Activated naive CD4-positive, alpha-beta T cell treated with anti-CD3 and anti-CD28 coated beads, Interleukin-2, amount 10 ng/mL, durations not matched to agents 7 days and 5 days (primary cell): ENCODE data around the gene PNKP.

Source experiments
- CTCF ChIA-PET: fragments of 350-600 bp; sonication (Branson Sonifier 250); formaldehyde crosslinking; loops from one replicate; lab custom pipeline; 2021; ENCODE audit warnings: antibody characterized with exemption; lab: Charles Lee
- DNase-seq: peaks from one replicate; pipeline ENCODE4 v3.0.0-alpha.2; 2020
- H3K27ac Mint-ChIP-seq: one replicate; pipeline ENCODE4 v1.8.0; 2021; ENCODE audit warnings: mild to moderate bottlenecking, moderate library complexity, mixed read lengths
- H3K27me3 Mint-ChIP-seq: one replicate; pipeline ENCODE4 v1.8.0; 2021; ENCODE audit warnings: mild to moderate bottlenecking, mixed read lengths
- H3K36me3 Mint-ChIP-seq: one replicate; pipeline ENCODE4 v1.8.0; 2021; ENCODE audit warnings: mixed read lengths
- H3K4me1 Mint-ChIP-seq: one replicate; pipeline ENCODE4 v1.8.0; 2021; ENCODE audit warnings: mixed read lengths
- H3K4me3 Mint-ChIP-seq: one replicate; pipeline ENCODE4 v1.8.0; 2021; ENCODE audit warnings: mild to moderate bottlenecking, moderate library complexity, mixed read lengths
- H3K9me3 Mint-ChIP-seq: one replicate; pipeline ENCODE4 v1.8.0; 2021; ENCODE audit warnings: mixed read lengths

The PNKP gene

DNA sequence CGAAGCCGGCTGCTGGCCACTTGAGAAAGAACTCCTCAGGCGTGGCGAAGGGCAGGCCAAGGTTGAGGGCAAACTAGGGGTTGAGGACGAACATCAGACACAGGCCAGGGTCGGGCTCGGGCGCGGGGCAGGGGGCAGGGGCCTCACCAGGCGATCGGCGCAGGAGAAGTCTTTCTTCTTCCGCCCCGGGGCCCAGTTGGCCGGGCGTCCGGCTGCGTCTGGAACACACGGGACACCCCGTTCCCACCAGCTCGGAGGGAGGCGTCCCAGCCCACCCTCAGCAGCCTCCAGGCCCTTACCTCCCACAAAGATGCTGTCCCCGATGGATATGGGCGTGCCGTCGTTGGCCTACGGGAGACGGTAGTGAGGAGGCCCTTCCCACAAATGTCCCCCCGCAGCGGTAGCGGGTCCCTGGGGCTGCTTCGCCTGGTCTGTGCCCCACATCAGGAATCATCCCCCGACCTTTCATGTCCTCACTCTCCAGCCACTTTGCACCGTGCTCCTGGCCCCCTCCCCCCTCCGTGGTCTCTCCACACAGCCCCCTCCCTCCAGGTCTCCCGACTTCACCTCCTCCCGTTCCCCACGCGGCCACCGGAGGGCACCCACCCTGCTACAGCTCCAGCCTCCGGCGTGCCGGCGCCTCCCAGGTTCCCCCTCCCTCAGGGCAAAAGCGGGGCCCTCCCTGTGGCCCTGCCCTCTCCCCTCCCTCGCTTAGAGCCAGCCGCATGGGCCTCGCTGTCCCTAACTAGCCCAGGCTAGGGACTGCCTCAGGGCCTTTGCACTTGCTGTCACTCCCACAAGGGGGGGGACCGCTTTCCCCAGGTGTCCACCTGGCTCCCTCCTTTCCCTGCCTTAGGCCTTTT is 4.8 kb downstream of the PNKP start:
- Mint-ChIP-seq H3K27ac (no peak overlapping the region), H3K4me3 (no peak overlapping the region), H3K27me3 (no peaks in the 10 kb centered on the region), H3K36me3 (peaks cover 44% of the 10 kb centered on the region), H3K4me1 (peaks cover 36% of the 10 kb centered on the region), H3K9me3 (no peaks in the 10 kb centered on the region)
- DNase-seq, result peak; percentile 44
- CTCF ChIA-PET, result no interaction called here

DNA sequence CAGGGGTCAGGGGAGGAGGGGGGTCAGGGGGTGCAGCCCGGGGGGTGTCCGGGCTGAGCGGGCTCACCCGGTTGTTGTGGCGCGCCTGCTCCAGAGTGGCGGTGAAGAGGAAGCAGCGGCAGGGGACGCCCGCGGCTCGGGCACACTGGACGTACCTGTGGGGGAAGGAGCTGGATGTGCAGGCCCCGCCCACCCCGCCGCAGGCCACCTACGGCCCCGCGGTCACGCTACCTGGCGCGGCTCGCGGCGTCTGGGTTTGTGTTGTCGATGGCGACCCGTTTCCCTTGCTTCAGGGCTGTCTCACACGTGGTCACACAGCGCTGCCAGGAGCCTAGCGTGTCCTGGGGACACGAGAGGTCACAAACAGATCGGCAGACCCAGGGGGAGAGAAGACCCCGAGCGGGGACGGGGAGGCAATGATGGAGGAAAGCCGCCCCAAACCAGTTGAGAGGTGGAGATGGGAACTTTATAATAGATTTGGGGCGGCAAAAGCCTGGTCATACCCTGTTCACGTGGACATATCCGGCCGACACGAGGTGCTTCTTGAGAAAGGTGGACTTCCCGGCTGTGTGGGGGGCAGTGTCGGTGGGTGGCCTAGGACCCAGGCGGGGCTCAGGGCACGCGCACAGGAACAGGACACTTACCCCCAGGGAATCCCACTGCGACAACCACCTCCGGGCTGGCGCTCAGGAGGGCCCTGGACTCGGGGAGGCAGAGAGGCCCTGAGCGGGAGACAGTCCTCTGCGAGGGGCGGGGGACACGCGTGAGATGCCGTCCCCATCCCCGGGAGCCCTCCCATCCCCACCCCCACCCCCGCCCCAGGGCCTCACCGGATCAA is 5.6 kb downstream of the PNKP start:
- CTCF ChIA-PET, result interaction anchor here (1.0 kb wide), 1 partner anchor 10 kb away, joined by 3 read pairs; no protein-coding TSS in a partner anchor
- Mint-ChIP-seq H3K4me1 (peaks cover 31% of the 10 kb centered on the region), H3K27me3 (no peaks in the 10 kb centered on the region), H3K36me3 (peaks cover 46% of the 10 kb centered on the region), H3K9me3 (no peaks in the 10 kb centered on the region), H3K27ac (no peak overlapping the region), H3K4me3 (no peak overlapping the region)
- no peak for DNase-seq

DNA sequence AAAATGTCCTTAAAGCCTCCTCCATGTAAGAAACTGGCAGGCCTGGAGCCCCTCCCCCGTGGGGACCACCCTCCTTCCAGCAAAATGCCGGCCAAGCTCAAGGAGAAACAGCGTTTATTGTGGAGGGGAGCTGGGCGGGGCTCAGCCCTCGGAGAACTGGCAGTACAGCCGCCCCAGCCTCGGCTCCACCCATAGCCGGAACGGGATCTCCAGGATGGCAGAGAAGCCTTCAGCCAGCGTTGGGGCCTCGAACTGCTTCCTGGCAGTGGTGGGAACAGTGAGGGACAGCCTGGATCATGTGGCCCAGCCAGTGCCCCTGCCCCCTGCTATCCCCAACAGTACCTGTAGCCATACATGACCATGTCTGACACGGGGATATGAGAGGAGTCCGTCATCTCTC is 6.3 kb downstream of the PNKP start:
- CTCF ChIA-PET, result interaction anchor here (1.0 kb wide), 1 partner anchor 9 kb away, joined by 3 read pairs; no protein-coding TSS in a partner anchor
- Mint-ChIP-seq H3K4me3 (no peak overlapping the region), H3K36me3 (peaks cover 41% of the 10 kb centered on the region), H3K4me1 (peaks cover 25% of the 10 kb centered on the region), H3K27me3 (no peaks in the 10 kb centered on the region), H3K27ac (no peak overlapping the region), H3K9me3 (no peaks in the 10 kb centered on the region)
- DNase-seq, result no peak

DNA sequence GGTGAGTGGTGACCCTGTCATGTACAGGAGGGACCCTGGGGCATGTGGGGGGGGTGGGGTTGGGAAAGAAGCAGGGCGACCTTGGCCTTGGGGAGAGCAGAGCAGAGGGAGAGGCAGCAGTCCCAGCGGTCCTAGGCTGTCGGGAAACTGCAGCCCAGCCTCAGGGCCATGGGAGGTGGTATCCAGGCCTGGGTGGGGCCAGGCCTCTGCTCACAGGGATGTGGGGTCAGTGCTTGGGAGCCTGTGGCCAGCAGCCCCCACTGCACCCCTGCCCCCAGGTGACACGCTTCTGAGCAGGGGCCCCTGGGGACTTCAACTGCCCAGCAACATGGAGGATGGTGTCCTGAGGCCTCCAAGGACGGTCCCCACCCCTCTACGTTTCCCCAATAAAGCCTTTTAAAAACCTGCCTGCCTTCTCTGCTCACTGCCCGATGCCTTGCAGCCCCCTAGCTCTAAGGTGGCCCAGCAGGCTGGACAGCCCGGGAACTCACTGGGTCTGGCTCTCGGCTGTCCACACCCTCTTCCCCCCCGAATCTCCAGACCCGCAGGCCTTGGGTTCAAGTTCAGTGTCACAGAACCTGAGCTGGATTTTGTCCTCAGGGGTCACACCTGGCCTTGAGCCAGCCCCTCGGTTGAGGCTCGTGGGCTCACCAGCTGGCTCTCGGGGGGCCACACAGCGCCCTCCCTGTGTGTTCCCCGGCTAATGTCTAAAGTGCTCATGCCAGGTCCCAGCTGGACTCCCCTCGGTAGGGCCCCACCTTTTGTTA is 6.9 kb downstream of the PNKP start:
- H3K36me3 Mint-ChIP-seq, result peaks cover 41% of the 10 kb centered on the region
- no peaks in the 10 kb centered on the region for H3K27me3 Mint-ChIP-seq
- peaks cover 19% of the 10 kb centered on the region for H3K4me1 Mint-ChIP-seq
- no peak overlapping the region for H3K4me3 Mint-ChIP-seq
- no peak for DNase-seq
- CTCF ChIA-PET, result interaction anchor here (1.0 kb wide), 1 partner anchor 9 kb away, joined by 3 read pairs; no protein-coding TSS in a partner anchor
- peak overlapping the region; percentile 28 for H3K27ac Mint-ChIP-seq
- H3K9me3 Mint-ChIP-seq, result no peaks in the 10 kb centered on the region

DNA sequence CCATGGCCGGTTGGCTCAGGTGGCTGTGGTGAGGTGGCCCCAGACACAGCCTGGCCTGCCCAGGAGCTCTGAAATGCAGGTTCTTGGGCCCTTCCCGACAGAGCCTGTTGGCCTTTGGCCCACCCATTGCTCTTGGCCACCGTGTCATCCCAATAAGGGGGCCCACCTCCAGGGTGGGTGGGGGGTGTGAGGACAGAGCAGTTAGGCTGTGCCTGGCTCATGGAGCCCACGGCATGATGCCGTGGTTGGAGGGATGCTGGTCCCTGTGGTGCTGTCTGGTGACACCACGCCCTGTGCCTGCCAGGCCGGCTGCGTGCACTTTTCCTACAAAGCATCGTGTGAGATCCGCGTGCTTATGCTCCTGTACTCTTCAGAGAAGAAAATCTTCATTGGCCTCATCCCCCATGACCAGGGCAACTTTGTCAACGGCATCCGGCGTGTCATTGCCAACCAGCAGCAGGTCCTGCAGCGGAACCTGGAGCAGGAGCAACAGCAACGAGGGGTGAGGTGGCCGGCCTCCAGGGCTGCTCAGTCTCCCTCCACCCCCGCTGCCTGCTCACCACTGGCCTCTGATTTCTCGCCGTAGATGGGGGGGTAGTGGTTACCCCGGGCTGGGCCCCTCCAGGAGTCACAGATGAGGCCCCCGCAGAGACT is 7.6 kb downstream of the PNKP start:
- Mint-ChIP-seq H3K9me3 (no peaks in the 10 kb centered on the region), H3K27me3 (no peaks in the 10 kb centered on the region), H3K4me1 (peaks cover 12% of the 10 kb centered on the region), H3K4me3 (no peak overlapping the region), H3K27ac (no peak overlapping the region), H3K36me3 (peaks cover 39% of the 10 kb centered on the region)
- DNase-seq, result no peak
- CTCF ChIA-PET, result no interaction called here

DNA sequence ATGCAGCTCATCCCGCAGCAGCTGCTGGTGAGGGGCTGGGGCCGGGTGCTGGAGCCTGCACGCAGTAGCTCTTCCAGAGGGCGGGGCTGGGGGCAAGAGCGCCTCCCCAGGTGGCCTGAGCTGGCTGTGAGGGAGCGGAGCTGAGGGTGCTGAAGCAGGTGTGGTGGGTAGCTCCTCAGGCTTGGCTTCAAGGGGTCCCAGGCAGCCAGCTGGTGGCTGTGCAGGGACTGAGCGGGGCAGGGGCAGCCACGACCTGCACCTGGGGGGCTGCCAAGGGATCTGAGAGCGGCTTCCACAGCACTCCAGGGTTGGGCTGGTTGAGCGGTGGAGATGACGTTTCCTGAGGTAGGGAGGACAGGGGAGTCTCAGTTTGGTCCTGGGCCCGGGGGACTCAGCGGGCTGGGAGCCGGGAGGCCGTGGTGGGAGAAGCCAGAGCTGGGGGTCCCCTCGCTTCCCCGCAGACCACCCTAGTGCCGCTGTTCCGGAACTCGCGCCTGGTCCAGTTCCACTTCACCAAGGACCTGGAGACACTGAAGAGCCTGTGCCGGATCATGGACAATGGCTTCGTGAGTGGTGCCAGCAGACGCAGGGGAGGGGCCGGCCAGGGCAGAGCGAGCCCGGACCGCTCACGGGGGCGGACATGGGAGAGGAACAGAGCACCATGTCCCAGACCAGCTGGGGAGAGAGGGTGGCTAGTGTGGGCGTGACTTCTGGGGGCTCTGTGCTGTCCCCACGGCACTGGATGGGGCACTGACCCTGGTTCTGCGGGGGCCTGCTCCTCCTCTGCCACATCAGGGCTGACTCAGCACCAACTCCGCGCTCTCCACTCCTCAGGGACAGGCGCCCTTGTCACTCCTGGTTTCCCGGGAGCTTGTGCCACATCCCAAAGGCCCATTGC is 9.0 kb downstream of the PNKP start:
- Mint-ChIP-seq H3K36me3 (peaks cover 26% of the 10 kb centered on the region), H3K4me1 (peaks cover 5% of the 10 kb centered on the region), H3K9me3 (no peaks in the 10 kb centered on the region), H3K4me3 (no peak overlapping the region), H3K27me3 (peaks cover 5% of the 10 kb centered on the region), H3K27ac (no peak overlapping the region)
- DNase-seq, result no peak
- CTCF ChIA-PET, result no interaction called here

DNA sequence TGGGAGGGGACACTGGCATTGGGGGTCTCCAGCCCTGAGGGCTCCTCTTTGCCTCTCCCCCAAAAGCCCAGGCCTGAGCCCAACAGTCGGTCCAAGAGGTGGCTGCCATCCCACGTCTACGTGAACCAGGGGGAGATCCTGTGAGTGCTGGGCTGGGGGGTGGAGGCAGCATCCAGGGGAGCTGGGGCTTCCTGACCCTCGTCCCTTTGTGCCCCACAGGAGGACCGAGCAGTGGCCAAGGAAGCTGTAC is 9.6 kb downstream of the PNKP start:
- DNase-seq, result no peak
- peaks cover 7% of the 10 kb centered on the region for H3K27me3 Mint-ChIP-seq
- H3K4me1 Mint-ChIP-seq, result peaks cover 4% of the 10 kb centered on the region
- no peaks in the 10 kb centered on the region for H3K9me3 Mint-ChIP-seq
- CTCF ChIA-PET, result no interaction called here
- no peak overlapping the region for H3K4me3 Mint-ChIP-seq
- peaks cover 23% of the 10 kb centered on the region for H3K36me3 Mint-ChIP-seq
- H3K27ac Mint-ChIP-seq, result no peak overlapping the region

DNA sequence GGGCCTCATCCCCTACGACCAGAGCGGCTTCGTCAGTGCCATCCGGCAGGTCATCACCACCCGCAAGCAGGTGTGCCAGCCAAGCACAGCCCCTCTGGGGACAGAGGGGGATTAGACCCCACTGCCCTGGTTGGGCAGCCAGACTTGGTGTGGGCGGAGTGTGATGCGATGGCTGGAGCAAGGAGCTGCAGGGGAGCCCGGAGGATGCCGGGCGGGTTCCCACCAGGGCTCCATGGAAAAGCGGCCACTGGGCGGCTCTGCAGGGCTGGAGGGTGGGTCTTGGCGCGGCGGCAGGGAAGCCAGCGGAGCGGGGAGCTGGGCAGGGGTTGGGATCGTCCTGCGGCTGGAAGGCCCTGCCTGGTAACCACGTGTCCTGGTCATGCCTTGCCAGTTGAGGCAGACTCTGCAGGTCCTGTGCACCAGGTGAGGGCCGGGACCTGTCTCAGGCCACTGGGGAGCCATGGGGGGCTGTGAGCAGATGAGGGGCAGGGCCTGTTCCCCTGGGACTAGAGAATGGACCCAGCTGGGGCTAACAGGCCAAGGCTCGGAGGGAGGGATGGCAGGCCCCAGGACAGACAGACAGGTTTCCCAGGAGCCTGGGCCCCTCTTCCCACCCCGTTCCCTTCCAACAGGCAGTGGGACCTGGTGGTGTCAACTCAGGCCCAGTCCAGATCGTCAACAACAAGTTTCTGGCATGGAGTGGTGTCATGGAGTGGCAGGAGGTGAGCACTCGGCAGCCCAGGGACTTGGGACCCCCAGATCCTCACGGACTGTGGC is 10.1 kb downstream of the PNKP start:
- peaks cover 12% of the 10 kb centered on the region for H3K27me3 Mint-ChIP-seq
- DNase-seq, result no peak
- no peak overlapping the region for H3K4me3 Mint-ChIP-seq
- CTCF ChIA-PET, result no interaction called here
- no peak overlapping the region for H3K27ac Mint-ChIP-seq
- peaks cover 28% of the 10 kb centered on the region for H3K36me3 Mint-ChIP-seq
- H3K4me1 Mint-ChIP-seq, result peaks cover 10% of the 10 kb centered on the region
- no peaks in the 10 kb centered on the region for H3K9me3 Mint-ChIP-seq

DNA sequence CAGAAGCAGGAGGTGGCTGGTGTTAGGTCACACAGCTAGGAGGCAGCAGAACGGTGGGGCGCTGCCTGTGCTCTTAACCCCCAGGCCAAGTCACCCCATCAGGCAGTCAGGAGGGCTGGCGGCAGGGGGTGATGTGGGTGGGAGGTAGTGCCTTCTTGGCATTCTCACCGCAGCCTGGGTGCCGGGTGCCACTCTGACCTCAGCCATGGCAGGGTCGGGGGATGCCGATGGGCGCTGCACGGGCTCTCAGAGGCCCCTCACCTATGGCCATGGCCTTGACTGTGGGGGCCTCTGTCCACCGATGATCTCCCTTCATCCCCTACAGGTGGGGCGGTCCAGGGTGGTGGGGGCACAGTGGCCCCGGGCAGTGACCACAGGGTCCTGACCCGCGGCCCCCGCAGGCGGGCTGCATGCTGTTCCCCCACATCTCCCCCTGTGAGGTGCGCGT is 10.8 kb downstream of the PNKP start:
- CTCF ChIA-PET, result no interaction called here
- Mint-ChIP-seq H3K4me3 (no peak overlapping the region), H3K9me3 (no peaks in the 10 kb centered on the region), H3K36me3 (peaks cover 28% of the 10 kb centered on the region), H3K27me3 (peaks cover 18% of the 10 kb centered on the region), H3K27ac (no peak overlapping the region), H3K4me1 (peaks cover 14% of the 10 kb centered on the region)
- DNase-seq, result no peak

DNA sequence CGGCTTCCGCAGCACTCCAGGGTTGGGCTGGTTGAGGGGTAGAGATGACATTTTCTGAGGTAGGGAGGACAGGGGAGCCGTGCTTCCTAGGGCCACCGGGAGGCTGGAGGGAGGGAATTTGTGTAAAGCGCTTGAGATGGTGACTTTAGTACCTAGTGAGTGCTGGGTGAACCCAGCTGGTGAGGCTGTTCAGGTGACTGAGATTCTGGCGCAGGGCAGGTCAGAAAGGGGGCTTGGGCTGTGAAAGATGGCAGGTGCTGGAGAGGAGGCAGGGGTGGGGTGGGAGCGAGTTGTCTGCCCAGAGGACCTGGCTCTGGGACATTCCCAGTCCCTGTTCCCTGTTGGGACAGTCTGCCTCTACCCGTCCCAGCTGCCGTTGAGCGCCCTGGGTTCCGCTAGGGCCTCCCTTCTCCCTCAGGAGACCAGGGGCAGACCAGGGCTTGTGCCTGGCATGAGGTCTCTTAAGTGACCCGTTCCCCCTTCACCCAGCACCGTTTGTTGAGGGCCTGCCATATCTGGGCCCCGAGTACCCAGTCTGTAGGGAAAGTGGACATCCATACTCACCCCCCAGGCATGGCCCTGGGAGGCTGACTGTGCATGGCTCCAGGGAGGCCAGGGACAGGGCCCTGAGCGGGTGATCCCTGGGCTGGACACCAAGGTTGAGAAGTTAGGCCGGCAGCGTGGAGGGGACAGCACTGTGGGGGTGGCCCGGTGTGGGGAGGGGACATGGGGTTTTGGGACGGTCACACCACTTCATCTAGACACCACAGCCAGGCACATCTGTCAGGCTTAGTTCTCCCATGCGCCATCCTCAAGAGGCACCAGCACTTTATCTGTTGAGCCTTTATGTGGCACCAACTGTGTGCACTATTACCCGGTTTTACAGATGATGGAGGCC is 11.5 kb downstream of the PNKP start:
- no peaks in the 10 kb centered on the region for H3K9me3 Mint-ChIP-seq
- no peak overlapping the region for H3K4me3 Mint-ChIP-seq
- CTCF ChIA-PET, result no interaction called here
- peaks cover 14% of the 10 kb centered on the region for H3K4me1 Mint-ChIP-seq
- no peak overlapping the region for H3K27ac Mint-ChIP-seq
- H3K36me3 Mint-ChIP-seq, result peaks cover 26% of the 10 kb centered on the region
- peaks cover 18% of the 10 kb centered on the region for H3K27me3 Mint-ChIP-seq
- DNase-seq, result no peak

DNA sequence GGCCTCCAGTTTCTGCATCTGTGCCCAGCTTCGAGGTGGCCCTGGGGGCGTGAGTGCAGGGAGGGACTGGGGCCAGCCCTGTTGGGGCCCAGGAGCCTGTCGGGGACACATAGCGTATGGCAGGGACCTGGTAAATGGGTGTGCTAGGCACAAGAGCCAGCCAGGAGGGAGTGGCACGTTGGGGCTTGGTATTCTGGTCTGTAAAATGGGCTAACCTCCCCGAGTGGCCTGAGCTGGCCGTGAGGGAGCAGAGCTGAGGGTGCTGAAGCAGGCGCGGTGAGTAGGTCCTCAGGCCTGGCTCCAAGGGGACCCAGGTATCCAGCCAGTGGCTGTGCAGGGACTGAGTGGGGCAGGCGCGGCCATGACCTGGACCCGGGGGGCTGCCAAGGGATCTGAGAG is 12.1 kb downstream of the PNKP start:
- peaks cover 22% of the 10 kb centered on the region for H3K36me3 Mint-ChIP-seq

More for the DNA sequence above, 12.1 kb downstream of the PNKP start:
- H3K4me3 Mint-ChIP-seq, result no peak overlapping the region
- peaks cover 14% of the 10 kb centered on the region for H3K4me1 Mint-ChIP-seq
- peaks cover 18% of the 10 kb centered on the region for H3K27me3 Mint-ChIP-seq
- CTCF ChIA-PET, result no interaction called here
- no peak for DNase-seq
- H3K9me3 Mint-ChIP-seq, result no peaks in the 10 kb centered on the region
- no peak overlapping the region for H3K27ac Mint-ChIP-seq
